Thyroid gland (tissue), 4 donors: Measurements from ENCODE around the gene ZC3H8. TPM values are rescaled to one million over a fixed set of nuclear protein-coding genes. Genes with fewer than 3 reads are reported as not detected.

ENCODE experiments used
- DNase-seq, 2 donors: peaks; one replicate each; pipeline ENCODE4 v3.0.0-alpha.2; 2019
- H3K27ac ChIP-seq, 3 donors: fragments of 200-600 bp; sonication (generic); 1 replicate in 2 of 3; 2 replicates in 1 of 3; pipeline ENCODE4 v1.5.1; 2016 to 2019; ENCODE audit warnings: mild to moderate bottlenecking in 1 of 3, moderate library complexity in 1 of 3
- H3K27me3 ChIP-seq: fragments of 200-600 bp; sonication (generic); one replicate; pipeline ENCODE4 v1.5.1; 2019
- H3K36me3 ChIP-seq, 2 donors: fragments of 200-600 bp; sonication (generic); one replicate each; pipeline ENCODE4 v1.5.1; 2016 to 2019
- H3K4me1 ChIP-seq, 2 donors: fragments of 200-600 bp; sonication (generic); one replicate each; pipeline ENCODE4 v1.5.1; 2017 to 2019
- H3K4me3 ChIP-seq, 3 donors: fragments of 200-600 bp; sonication (generic); replicated peaks in 1 of 3; 1 replicate in 2 of 3; 2 replicates in 1 of 3; pipeline ENCODE4 v1.5.1; 2016; ENCODE audit warnings: mild to moderate bottlenecking in 1 of 3
- H3K9me3 ChIP-seq: fragments of 200-600 bp; sonication (generic); one replicate; pipeline ENCODE4 v1.5.1; 2017
- POLR2A ChIP-seq, 2 donors: fragments of 450-650 bp; IDR thresholded peaks; one replicate each; pipeline ENCODE4 v1.6.1; 2017; ENCODE audit warnings: antibody characterized with exemption in 2 of 2, mild to moderate bottlenecking in 2 of 2, moderate library complexity in 1 of 2
- whole genome bisulfite sequencing, 2 donors: methylation state at CpG; one replicate each; pipeline ENCODE4 v1.1.5; 2017; 5-methylcytosine and 5-hydroxymethylcytosine counted together
- intact Hi-C: fragments of 100-400 bp; cut with DNase I; formaldehyde crosslinking; loops from one replicate; pipeline ENCODE4 v1.15.1; 2023
- total RNA-seq, 4 donors: library from RNA; depleted of rRNA; stranded (reverse); fragments of >200 nt; gene quantifications; one replicate each; pipeline ENCODE4 v1.2.3, GENCODE V29; 2016
- TF ChIP-seq, protein P1 (sequence below), 6 experiments: fragments of 200-600 bp in 3 of 6; fragments of 450-650 bp in 3 of 6; sonication (generic) in 3 of 6; IDR thresholded peaks; one replicate each; pipeline ENCODE4 v1.5.1; 2016 to 2019; ENCODE audit warnings: antibody characterized with exemption in 6 of 6, mild to moderate bottlenecking in 2 of 6, inconsistent platforms in 1 of 6, moderate library complexity in 1 of 6

The ZC3H8 gene
- total RNA-seq, 4 donors from 2014 or later = 26.9 to 68.1 (median 43.1) TPM

GRCh38 chr2:112162341-112162740 is 92.5 kb downstream of the ZC3H8 start:
- Histone ChIP-seq H3K27ac (no peak overlapping the region), H3K9me3 (no peaks in the 10 kb centered on the region), H3K36me3 (no peaks in the 10 kb centered on the region), H3K4me1 (no peaks in the 10 kb centered on the region), H3K27me3 (no peaks in the 10 kb centered on the region), H3K4me3 (no peak overlapping the region)
- intact Hi-C loops = no loop called here
- 95 to 96% methylated on average over 6 of the region's 6 CpGs for WGBS, 2 donors
- DNase-seq = no peak
- TF ChIP-seq POLR2A (IDR thresholded peaks at IDR 0.05) = no peak
- TF ChIP-seq, protein P1, sequence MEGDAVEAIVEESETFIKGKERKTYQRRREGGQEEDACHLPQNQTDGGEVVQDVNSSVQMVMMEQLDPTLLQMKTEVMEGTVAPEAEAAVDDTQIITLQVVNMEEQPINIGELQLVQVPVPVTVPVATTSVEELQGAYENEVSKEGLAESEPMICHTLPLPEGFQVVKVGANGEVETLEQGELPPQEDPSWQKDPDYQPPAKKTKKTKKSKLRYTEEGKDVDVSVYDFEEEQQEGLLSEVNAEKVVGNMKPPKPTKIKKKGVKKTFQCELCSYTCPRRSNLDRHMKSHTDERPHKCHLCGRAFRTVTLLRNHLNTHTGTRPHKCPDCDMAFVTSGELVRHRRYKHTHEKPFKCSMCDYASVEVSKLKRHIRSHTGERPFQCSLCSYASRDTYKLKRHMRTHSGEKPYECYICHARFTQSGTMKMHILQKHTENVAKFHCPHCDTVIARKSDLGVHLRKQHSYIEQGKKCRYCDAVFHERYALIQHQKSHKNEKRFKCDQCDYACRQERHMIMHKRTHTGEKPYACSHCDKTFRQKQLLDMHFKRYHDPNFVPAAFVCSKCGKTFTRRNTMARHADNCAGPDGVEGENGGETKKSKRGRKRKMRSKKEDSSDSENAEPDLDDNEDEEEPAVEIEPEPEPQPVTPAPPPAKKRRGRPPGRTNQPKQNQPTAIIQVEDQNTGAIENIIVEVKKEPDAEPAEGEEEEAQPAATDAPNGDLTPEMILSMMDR (IDR thresholded peaks at IDR 0.05) = no peak

Other genes with a start within 250 kb of the ZC3H8 start
- gene TMEM87B, start 199.8 kb downstream of the ZC3H8 start, total RNA-seq = 10 to 100 TPM; 30.6 to 35.8 (median 34.9) TPM
- 10 to 100 TPM; 10.3 to 33.6 (median 16.4) TPM for gene FBLN7, start 116.7 kb downstream of the ZC3H8 start, total RNA-seq
- 10 to 100 TPM; 17.4 to 20.1 (median 19.0) TPM for gene ZC3H6, start 20.6 kb upstream of the ZC3H8 start, total RNA-seq
- gene RGPD8, start 178.6 kb upstream of the ZC3H8 start, total RNA-seq = 10 to 100 TPM; 32.2 to 55.5 (median 45.2) TPM
- 10 to 100 TPM; 12.0 to 22.2 (median 19.0) TPM for gene TTL, start 227.1 kb upstream of the ZC3H8 start, total RNA-seq